ENCODE data around the gene ADRA2C. TPM values are rescaled to one million over a fixed set of nuclear protein-coding genes. Genes with fewer than 3 reads are reported as not detected.

ADRA2C gene
- total RNA-seq, 2 experiments from 2014 or later = not detected

GRCh38 chr4:3724319-3725231 is 41.6 kb upstream of the ADRA2C start:
- Mint-ChIP-seq H3K4me1 (ENCODE audit: low read depth) (no peaks in the 10 kb centered on the region), H3K27me3 (ENCODE audit: low read depth) (peaks cover 6% of the 10 kb centered on the region), H3K9me3 (ENCODE audit: insufficient read depth) (no peaks in the 10 kb centered on the region), H3K4me3 (no peak overlapping the region), H3K36me3 (ENCODE audit: low read depth) (no peaks in the 10 kb centered on the region), H3K27ac (no peak overlapping the region)
- ChIA-PET POLR2A (no interaction called here), CTCF (no interaction called here)
- ATAC-seq = no peak
- DNase-seq = no peak

GRCh38 chr4:3725936-3726870 is 40.0 kb upstream of the ADRA2C start:
- ChIA-PET POLR2A (no interaction called here), CTCF (no interaction called here)
- ATAC-seq (no peak), DNase-seq (no peak)
- no peak overlapping the region for H3K4me3 Mint-ChIP-seq
- H3K4me1 Mint-ChIP-seq (ENCODE audit: low read depth) = no peaks in the 10 kb centered on the region
- H3K27me3 Mint-ChIP-seq (ENCODE audit: low read depth) = peaks cover 6% of the 10 kb centered on the region
- H3K9me3 Mint-ChIP-seq (ENCODE audit: insufficient read depth) = no peaks in the 10 kb centered on the region
- H3K36me3 Mint-ChIP-seq (ENCODE audit: low read depth) = no peaks in the 10 kb centered on the region
- no peak overlapping the region for H3K27ac Mint-ChIP-seq

- ChIA-PET POLR2A (no interaction called here), CTCF (no interaction called here)
- Mint-ChIP-seq H3K4me3 (no peak overlapping the region), H3K27ac (no peak overlapping the region), H3K36me3 (ENCODE audit: low read depth) (no peaks in the 10 kb centered on the region), H3K9me3 (ENCODE audit: insufficient read depth) (no peaks in the 10 kb centered on the region), H3K27me3 (ENCODE audit: low read depth) (peaks cover 6% of the 10 kb centered on the region), H3K4me1 (ENCODE audit: low read depth) (no peaks in the 10 kb centered on the region)
- no peak for DNase-seq
- ATAC-seq = no peak
Measured at GRCh38 chr4:3727847-3728469, 38.2 kb upstream of the ADRA2C start.

GRCh38 chr4:3729188-3729881 is 36.9 kb upstream of the ADRA2C start:
- CTCF ChIA-PET = no interaction called here
- Mint-ChIP-seq H3K36me3 (ENCODE audit: low read depth) (no peaks in the 10 kb centered on the region), H3K27ac (no peak overlapping the region), H3K27me3 (ENCODE audit: low read depth) (peaks cover 4% of the 10 kb centered on the region), H3K4me3 (no peak overlapping the region), H3K9me3 (ENCODE audit: insufficient read depth) (no peaks in the 10 kb centered on the region), H3K4me1 (ENCODE audit: low read depth) (no peaks in the 10 kb centered on the region)
- ATAC-seq = no peak
- no peak for DNase-seq
- POLR2A ChIA-PET = no interaction called here

- no peaks in the 10 kb centered on the region for H3K27me3 Mint-ChIP-seq (ENCODE audit: low read depth)
- DNase-seq (no peak), ATAC-seq (no peak)
- no peak overlapping the region for H3K4me3 Mint-ChIP-seq
- ChIA-PET CTCF (no interaction called here), POLR2A (no interaction called here)
- H3K36me3 Mint-ChIP-seq (ENCODE audit: low read depth) = no peaks in the 10 kb centered on the region
- H3K27ac Mint-ChIP-seq = no peak overlapping the region
- no peaks in the 10 kb centered on the region for H3K9me3 Mint-ChIP-seq (ENCODE audit: insufficient read depth)
- H3K4me1 Mint-ChIP-seq (ENCODE audit: low read depth) = no peaks in the 10 kb centered on the region
Measured at GRCh38 chr4:3729882-3730226, 36.3 kb upstream of the ADRA2C start.

GRCh38 chr4:3730422-3731190 is 35.6 kb upstream of the ADRA2C start:
- Mint-ChIP-seq H3K4me3 (no peak overlapping the region), H3K4me1 (ENCODE audit: low read depth) (no peaks in the 10 kb centered on the region), H3K27ac (no peak overlapping the region), H3K27me3 (ENCODE audit: low read depth) (no peaks in the 10 kb centered on the region), H3K36me3 (ENCODE audit: low read depth) (no peaks in the 10 kb centered on the region), H3K9me3 (ENCODE audit: insufficient read depth) (no peaks in the 10 kb centered on the region)
- ATAC-seq = no peak
- no peak for DNase-seq
- ChIA-PET POLR2A (interaction anchor here (0.5 kb wide), 1 partner anchor 1094 kb away, joined by 3 read pairs; no protein-coding TSS in a partner anchor), CTCF (no interaction called here)

GRCh38 chr4:3732076-3733028 is 33.8 kb upstream of the ADRA2C start:
- POLR2A ChIA-PET = no interaction called here
- Mint-ChIP-seq H3K4me1 (ENCODE audit: low read depth) (no peaks in the 10 kb centered on the region), H3K4me3 (no peak overlapping the region), H3K9me3 (ENCODE audit: insufficient read depth) (no peaks in the 10 kb centered on the region), H3K27ac (no peak overlapping the region), H3K27me3 (ENCODE audit: low read depth) (no peaks in the 10 kb centered on the region), H3K36me3 (ENCODE audit: low read depth) (no peaks in the 10 kb centered on the region)
- DNase-seq (no peak), ATAC-seq (no peak)
- CTCF ChIA-PET = interaction anchor here (0.6 kb wide), 1 partner anchor 210 kb away, joined by 3 read pairs; no protein-coding TSS in a partner anchor

DNA sequence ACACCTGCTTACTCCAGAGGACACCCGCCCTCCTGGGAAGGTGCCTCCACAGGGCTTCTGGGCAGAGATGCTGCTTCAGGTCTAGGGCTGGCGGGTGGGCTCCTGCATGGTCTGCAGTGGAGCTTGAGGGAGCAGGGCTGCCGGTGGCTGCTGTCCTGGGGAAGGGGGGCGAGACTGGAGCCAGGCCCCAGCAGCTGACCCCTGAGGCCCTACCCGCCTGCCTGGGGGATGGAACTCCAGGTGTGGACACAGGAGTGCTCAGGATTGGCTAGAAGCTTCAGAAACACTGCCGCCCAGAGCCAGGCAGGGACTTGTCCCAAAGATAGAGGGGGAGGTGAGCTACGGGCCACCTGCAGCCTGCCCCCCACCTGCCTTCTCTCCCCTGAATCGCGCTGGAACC is 33.0 kb upstream of the ADRA2C start:
- no peaks in the 10 kb centered on the region for H3K4me1 Mint-ChIP-seq (ENCODE audit: low read depth)
- H3K9me3 Mint-ChIP-seq (ENCODE audit: insufficient read depth) = no peaks in the 10 kb centered on the region
- ATAC-seq (no peak), DNase-seq (no peak)
- no peaks in the 10 kb centered on the region for H3K36me3 Mint-ChIP-seq (ENCODE audit: low read depth)
- POLR2A ChIA-PET = no interaction called here
- H3K27ac Mint-ChIP-seq = no peak overlapping the region
- CTCF ChIA-PET = no interaction called here
- no peak overlapping the region for H3K4me3 Mint-ChIP-seq
- H3K27me3 Mint-ChIP-seq (ENCODE audit: low read depth) = no peaks in the 10 kb centered on the region

- CTCF ChIA-PET = no interaction called here
- ATAC-seq (no peak), DNase-seq (no peak)
- Mint-ChIP-seq H3K9me3 (ENCODE audit: insufficient read depth) (no peaks in the 10 kb centered on the region), H3K27ac (no peak overlapping the region), H3K4me1 (ENCODE audit: low read depth) (no peaks in the 10 kb centered on the region), H3K36me3 (ENCODE audit: low read depth) (no peaks in the 10 kb centered on the region), H3K4me3 (no peak overlapping the region), H3K27me3 (ENCODE audit: low read depth) (no peaks in the 10 kb centered on the region)
- POLR2A ChIA-PET = no interaction called here
Measured at GRCh38 chr4:3735196-3735595, 31.0 kb upstream of the ADRA2C start.

GRCh38 chr4:3736290-3736689 is 29.9 kb upstream of the ADRA2C start:
- H3K27me3 Mint-ChIP-seq (ENCODE audit: low read depth) = no peaks in the 10 kb centered on the region
- ATAC-seq (no peak), DNase-seq (no peak)
- H3K27ac Mint-ChIP-seq = no peak overlapping the region
- no peak overlapping the region for H3K4me3 Mint-ChIP-seq
- CTCF ChIA-PET = no interaction called here
- no peaks in the 10 kb centered on the region for H3K4me1 Mint-ChIP-seq (ENCODE audit: low read depth)
- POLR2A ChIA-PET = no interaction called here
- H3K36me3 Mint-ChIP-seq (ENCODE audit: low read depth) = no peaks in the 10 kb centered on the region
- no peaks in the 10 kb centered on the region for H3K9me3 Mint-ChIP-seq (ENCODE audit: insufficient read depth)
